ENCODE data around the gene UGT2B7. TPM values are rescaled to one million over a fixed set of nuclear protein-coding genes. Genes with fewer than 3 reads are reported as not detected.

Gene UGT2B7
- total and polyA plus RNA-seq, 10 of the 15 experiments (the other 5 are each of a cell fraction or from before 2014, with no cell fraction given) = 0.73 to 2.9 (median 1.2) TPM

- ATAC-seq = peak; percentile 65
- Histone ChIP-seq H3K4me2 (ENCODE audit: control insufficient read depth, insufficient read depth) (no peak overlapping the region), H3K4me1 (ENCODE audit: control insufficient read depth, insufficient read depth, low read length) (no peaks in the 10 kb centered on the region), H3K79me2 (ENCODE audit: control insufficient read depth, insufficient read depth, low read length) (no peaks in the 10 kb centered on the region), H3K4me3 (no peak overlapping the region), H3K27me3 (replicated peaks in 1 of 2; ENCODE audit: control insufficient read depth in 2 of 2, insufficient read depth in 2 of 2, low read length in 1 of 2) (no peaks in the 10 kb centered on the region), H2AFZ (ENCODE audit: control insufficient read depth, low read depth, low read length) (peak overlapping the region; percentile 39; the same call in 1 of the 2 replicates), H4K20me1 (ENCODE audit: control insufficient read depth, insufficient read depth) (no peaks in the 10 kb centered on the region), H3K27ac (ENCODE audit: control insufficient read depth, insufficient read depth) (no peak overlapping the region), H3K36me3 (ENCODE audit: control insufficient read depth in 2 of 2, insufficient read depth in 2 of 2, low read length in 1 of 2) (no peaks in the 10 kb centered on the region), H3K9ac (ENCODE audit: control insufficient read depth, insufficient read depth, low read length) (no peak overlapping the region), H3K9me3 (replicated peaks; ENCODE audit: control insufficient read depth, insufficient read depth, low read length) (no peaks in the 10 kb centered on the region)
- TF ChIP-seq YY1 (IDR thresholded peaks at IDR 0.05; ENCODE audit: low read depth, low read length) = peak; percentile 38; the same call in 1 of the 2 replicates
- no peak for TF ChIP-seq NFYA (IDR thresholded peaks at IDR 0.05; ENCODE audit: borderline replicate concordance, low read depth, low read length)
- POLR2A ChIA-PET = interaction anchor here (1.5 kb wide), 1 partner anchor 10 kb away, joined by 3 read pairs; no protein-coding TSS in a partner anchor
- peak; percentile 66 for FAIRE-seq
- intact Hi-C loops (cut with micrococcal nuclease; ENCODE audit: unreplicated experiment) = no loop called here
- in situ Hi-C loops (cut with MboI) = no loop called here
- SMC1A ChIA-PET (ENCODE audit: uncharacterized antibody, unreplicated experiment) = interaction anchor here (0.5 to 1.6 kb wide), 7 partner anchors 18 to 264 kb away, joined by 3 to 5 read pairs (median 3); no protein-coding TSS in a partner anchor
- BruUV-seq (replicated peaks) = no TSS peak
- RAD21 ChIA-PET (ENCODE audit: unreplicated experiment) = interaction anchor here (0.8 to 1.2 kb wide), 4 partner anchors 33 to 99 kb away, joined by 3 to 6 read pairs (median 4); no protein-coding TSS in a partner anchor
- CTCF ChIA-PET = interaction anchor here (1.0 kb wide), 1 partner anchor 11 kb away, joined by 3 read pairs; no protein-coding TSS in a partner anchor
- no peak for DNase-seq (ENCODE audit: low read depth, low spot score)
These were observed 29.8 kb downstream of the UGT2B7 start for GRCh38 chr4:69126024-69126423.

GRCh38 chr4:69133993-69134392, 37.7 kb downstream of the UGT2B7 start:
- no TSS peak for BruUV-seq (replicated peaks)
- intact Hi-C loops (cut with micrococcal nuclease; ENCODE audit: unreplicated experiment) (no loop called here), in situ Hi-C loops (cut with MboI) (no loop called here)
- ChIA-PET SMC1A (ENCODE audit: uncharacterized antibody, unreplicated experiment) (interaction anchor here (0.7 kb wide), 1 partner anchor 171 kb away, joined by 3 read pairs; no protein-coding TSS in a partner anchor), POLR2A (no interaction called here), CTCF (no interaction called here), RAD21 (ENCODE audit: unreplicated experiment) (interaction anchor here (0.7 kb wide), 1 partner anchor 34 kb away, joined by 3 read pairs; no protein-coding TSS in a partner anchor)
- Histone ChIP-seq H3K4me2 (ENCODE audit: control insufficient read depth, insufficient read depth) (no peak overlapping the region), H4K20me1 (ENCODE audit: control insufficient read depth, insufficient read depth) (no peaks in the 10 kb centered on the region), H3K27ac (ENCODE audit: control insufficient read depth, insufficient read depth) (no peak overlapping the region), H3K79me2 (ENCODE audit: control insufficient read depth, insufficient read depth, low read length) (no peaks in the 10 kb centered on the region), H3K27me3 (replicated peaks in 1 of 2; ENCODE audit: control insufficient read depth in 2 of 2, insufficient read depth in 2 of 2, low read length in 1 of 2) (no peaks in the 10 kb centered on the region), H2AFZ (ENCODE audit: control insufficient read depth, low read depth, low read length) (no peak overlapping the region), H3K4me1 (ENCODE audit: control insufficient read depth, insufficient read depth, low read length) (no peaks in the 10 kb centered on the region), H3K9ac (ENCODE audit: control insufficient read depth, insufficient read depth, low read length) (no peak overlapping the region), H3K4me3 (no peak overlapping the region), H3K9me3 (replicated peaks; ENCODE audit: control insufficient read depth, insufficient read depth, low read length) (no peaks in the 10 kb centered on the region), H3K36me3 (ENCODE audit: control insufficient read depth in 2 of 2, insufficient read depth in 2 of 2, low read length in 1 of 2) (no peaks in the 10 kb centered on the region)
- FAIRE-seq (peak; percentile 35), DNase-seq (ENCODE audit: low read depth, low spot score) (no peak), ATAC-seq (no peak)
- TF ChIP-seq CBFB (IDR thresholded peaks at IDR 0.05; ENCODE audit: low read depth) (no peak), KDM1A (IDR thresholded peaks at IDR 0.05; ENCODE audit: borderline replicate concordance) (no peak), E2F8 (IDR thresholded peaks at IDR 0.05; ENCODE audit: low read depth, partially characterized antibody) (no peak), ZNF687 (IDR thresholded peaks at IDR 0.05) (no peak), TAF1 (IDR thresholded peaks at IDR 0.05; ENCODE audit: borderline replicate concordance, low read depth, low read length) (no peak), BCL3 (IDR thresholded peaks at IDR 0.05; ENCODE audit: borderline replicate concordance, insufficient read depth, low read depth, low read length, poor library complexity, severe bottlenecking) (no peak)
